Measurements from ENCODE around the gene PRKG1.

The PRKG1 gene

GRCh38 chr10:51074238-51075028 is at the start of gene PRKG1:
Gene PRKG1, plus strand, starts transcription at chr10:51074487.
- DNase-seq (ENCODE audit: low read depth, low spot score): peak; percentile 54
- no peaks in the 10 kb centered on the region for H3K27me3 ChIP-seq (ENCODE audit: control insufficient read depth, insufficient read depth, low read length)

GRCh38 chr10:51028420-51028819 is 45.9 kb upstream of the PRKG1 start:
- H3K36me3 ChIP-seq (ENCODE audit: control insufficient read depth, insufficient read depth, low read length): no peaks in the 10 kb centered on the region
- no peak overlapping the region for H3K27ac ChIP-seq (ENCODE audit: low read length)
- H3K4me3 ChIP-seq (ENCODE audit: low read length): no peak overlapping the region
- no peak for DNase-seq (ENCODE audit: low read depth, low spot score)
- H3K27me3 ChIP-seq (ENCODE audit: control insufficient read depth, insufficient read depth, low read length): no peaks in the 10 kb centered on the region
- H3K9me3 ChIP-seq (ENCODE audit: control insufficient read depth, insufficient read depth, low read length): no peaks in the 10 kb centered on the region
- H3K4me1 ChIP-seq (ENCODE audit: control insufficient read depth, insufficient read depth, low read length): no peaks in the 10 kb centered on the region

More at GRCh38 chr10:51074238-51075028, at the start of gene PRKG1:
- WGBS (ENCODE audit: insufficient coverage, insufficient read length): no CpG with 5 or more reads among the region's 59 CpGs
- H3K27ac ChIP-seq (ENCODE audit: low read length): no peak within 1 kb of the TSS
- peak within 1 kb of the TSS; percentile 62; the same call in 1 of the 2 replicates for H3K4me3 ChIP-seq (ENCODE audit: low read length)
- no peaks in the 10 kb centered on the region for H3K36me3 ChIP-seq (ENCODE audit: control insufficient read depth, insufficient read depth, low read length)
- 0 out of 2 replicates have a peak, but pooled peaks cover 2% of the 10 kb centered on the region for H3K4me1 ChIP-seq (ENCODE audit: control insufficient read depth, insufficient read depth, low read length)
- no peaks in the 10 kb centered on the region for H3K9me3 ChIP-seq (ENCODE audit: control insufficient read depth, insufficient read depth, low read length)

GRCh38 chr10:51029172-51029641 is 45.1 kb upstream of the PRKG1 start:
- Histone ChIP-seq H3K4me3 (ENCODE audit: low read length) (no peak overlapping the region), H3K36me3 (ENCODE audit: control insufficient read depth, insufficient read depth, low read length) (no peaks in the 10 kb centered on the region), H3K27ac (ENCODE audit: low read length) (no peak overlapping the region), H3K27me3 (ENCODE audit: control insufficient read depth, insufficient read depth, low read length) (no peaks in the 10 kb centered on the region), H3K4me1 (ENCODE audit: control insufficient read depth, insufficient read depth, low read length) (no peaks in the 10 kb centered on the region), H3K9me3 (ENCODE audit: control insufficient read depth, insufficient read depth, low read length) (no peaks in the 10 kb centered on the region)
- DNase-seq (ENCODE audit: low read depth, low spot score): no peak
- no CpG with 5 or more reads among the region's 2 CpGs for WGBS (ENCODE audit: insufficient coverage, insufficient read length)

- H3K27ac ChIP-seq (ENCODE audit: low read length): no peak overlapping the region
- no peak for DNase-seq (ENCODE audit: low read depth, low spot score)
- no peaks in the 10 kb centered on the region for H3K9me3 ChIP-seq (ENCODE audit: control insufficient read depth, insufficient read depth, low read length)
- H3K36me3 ChIP-seq (ENCODE audit: control insufficient read depth, insufficient read depth, low read length): no peaks in the 10 kb centered on the region
- H3K4me1 ChIP-seq (ENCODE audit: control insufficient read depth, insufficient read depth, low read length): no peaks in the 10 kb centered on the region; the same call in 1 of the 2 replicates
- no peaks in the 10 kb centered on the region for H3K27me3 ChIP-seq (ENCODE audit: control insufficient read depth, insufficient read depth, low read length)
- no peak overlapping the region for H3K4me3 ChIP-seq (ENCODE audit: low read length)
- WGBS (ENCODE audit: insufficient coverage, insufficient read length): no CpG with 5 or more reads among the region's 2 CpGs
Observed at GRCh38 chr10:51030480-51030879, 43.8 kb upstream of the PRKG1 start.

- Histone ChIP-seq H3K36me3 (ENCODE audit: control insufficient read depth, insufficient read depth, low read length) (no peaks in the 10 kb centered on the region), H3K27ac (ENCODE audit: low read length) (no peak overlapping the region), H3K4me3 (ENCODE audit: low read length) (no peak overlapping the region), H3K9me3 (ENCODE audit: control insufficient read depth, insufficient read depth, low read length) (no peaks in the 10 kb centered on the region), H3K4me1 (ENCODE audit: control insufficient read depth, insufficient read depth, low read length) (no peaks in the 10 kb centered on the region; the same call in 1 of the 2 replicates), H3K27me3 (ENCODE audit: control insufficient read depth, insufficient read depth, low read length) (no peaks in the 10 kb centered on the region)
- peak; percentile 22 for DNase-seq (ENCODE audit: low read depth, low spot score)
Observed at GRCh38 chr10:51031950-51032349, 42.3 kb upstream of the PRKG1 start.

GRCh38 chr10:51034769-51035168 is 39.5 kb upstream of the PRKG1 start:
- Histone ChIP-seq H3K27me3 (ENCODE audit: control insufficient read depth, insufficient read depth, low read length) (no peaks in the 10 kb centered on the region), H3K4me3 (ENCODE audit: low read length) (no peak overlapping the region), H3K9me3 (ENCODE audit: control insufficient read depth, insufficient read depth, low read length) (no peaks in the 10 kb centered on the region), H3K36me3 (ENCODE audit: control insufficient read depth, insufficient read depth, low read length) (no peaks in the 10 kb centered on the region), H3K27ac (ENCODE audit: low read length) (no peak overlapping the region), H3K4me1 (ENCODE audit: control insufficient read depth, insufficient read depth, low read length) (no peaks in the 10 kb centered on the region; the same call in 1 of the 2 replicates)
- WGBS (ENCODE audit: insufficient coverage, insufficient read length): no CpG with 5 or more reads among the region's 4 CpGs
- no peak for DNase-seq (ENCODE audit: low read depth, low spot score)

GRCh38 chr10:51035344-51035743 is 38.9 kb upstream of the PRKG1 start:
- WGBS (ENCODE audit: insufficient coverage, insufficient read length): no CpG with 5 or more reads among the region's 4 CpGs
- H3K27ac ChIP-seq (ENCODE audit: low read length): no peak overlapping the region

GRCh38 chr10:51045871-51046270 is 28.4 kb upstream of the PRKG1 start:
- Histone ChIP-seq H3K36me3 (ENCODE audit: control insufficient read depth, insufficient read depth, low read length) (no peaks in the 10 kb centered on the region), H3K4me3 (ENCODE audit: low read length) (no peak overlapping the region), H3K9me3 (ENCODE audit: control insufficient read depth, insufficient read depth, low read length) (no peaks in the 10 kb centered on the region), H3K4me1 (ENCODE audit: control insufficient read depth, insufficient read depth, low read length) (no peaks in the 10 kb centered on the region), H3K27me3 (ENCODE audit: control insufficient read depth, insufficient read depth, low read length) (no peaks in the 10 kb centered on the region), H3K27ac (ENCODE audit: low read length) (no peak overlapping the region)
- WGBS (ENCODE audit: insufficient coverage, insufficient read length): no CpG with 5 or more reads among the region's 2 CpGs
- no peak for DNase-seq (ENCODE audit: low read depth, low spot score)

More at GRCh38 chr10:51035344-51035743, 38.9 kb upstream of the PRKG1 start:
- no peaks in the 10 kb centered on the region for H3K27me3 ChIP-seq (ENCODE audit: control insufficient read depth, insufficient read depth, low read length)
- H3K36me3 ChIP-seq (ENCODE audit: control insufficient read depth, insufficient read depth, low read length): no peaks in the 10 kb centered on the region
- no peak overlapping the region for H3K4me3 ChIP-seq (ENCODE audit: low read length)
- no peaks in the 10 kb centered on the region for H3K9me3 ChIP-seq (ENCODE audit: control insufficient read depth, insufficient read depth, low read length)
- DNase-seq (ENCODE audit: low read depth, low spot score): no peak
- H3K4me1 ChIP-seq (ENCODE audit: control insufficient read depth, insufficient read depth, low read length): no peaks in the 10 kb centered on the region; the same call in 1 of the 2 replicates

- Histone ChIP-seq H3K27ac (ENCODE audit: low read length) (no peak overlapping the region), H3K9me3 (ENCODE audit: control insufficient read depth, insufficient read depth, low read length) (no peaks in the 10 kb centered on the region), H3K36me3 (ENCODE audit: control insufficient read depth, insufficient read depth, low read length) (no peaks in the 10 kb centered on the region), H3K27me3 (ENCODE audit: control insufficient read depth, insufficient read depth, low read length) (no peaks in the 10 kb centered on the region), H3K4me1 (ENCODE audit: control insufficient read depth, insufficient read depth, low read length) (no peaks in the 10 kb centered on the region), H3K4me3 (ENCODE audit: low read length) (no peak overlapping the region)
- WGBS (ENCODE audit: insufficient coverage, insufficient read length): no CpG with 5 or more reads among the region's 6 CpGs
- DNase-seq (ENCODE audit: low read depth, low spot score): no peak
Observed at GRCh38 chr10:51046654-51047053, 27.6 kb upstream of the PRKG1 start.

- Histone ChIP-seq H3K4me1 (ENCODE audit: control insufficient read depth, insufficient read depth, low read length) (no peaks in the 10 kb centered on the region), H3K27me3 (ENCODE audit: control insufficient read depth, insufficient read depth, low read length) (no peaks in the 10 kb centered on the region), H3K9me3 (ENCODE audit: control insufficient read depth, insufficient read depth, low read length) (no peaks in the 10 kb centered on the region), H3K27ac (ENCODE audit: low read length) (no peak overlapping the region), H3K4me3 (ENCODE audit: low read length) (no peak overlapping the region), H3K36me3 (ENCODE audit: control insufficient read depth, insufficient read depth, low read length) (no peaks in the 10 kb centered on the region)
- DNase-seq (ENCODE audit: low read depth, low spot score): no peak
- no CpG with 5 or more reads among the region's 2 CpGs for WGBS (ENCODE audit: insufficient coverage, insufficient read length)
Observed at GRCh38 chr10:51047857-51048256, 26.4 kb upstream of the PRKG1 start.

GRCh38 chr10:51048792-51049191 is 25.5 kb upstream of the PRKG1 start:
- Histone ChIP-seq H3K36me3 (ENCODE audit: control insufficient read depth, insufficient read depth, low read length) (no peaks in the 10 kb centered on the region), H3K4me1 (ENCODE audit: control insufficient read depth, insufficient read depth, low read length) (no peaks in the 10 kb centered on the region), H3K4me3 (ENCODE audit: low read length) (no peak overlapping the region), H3K9me3 (ENCODE audit: control insufficient read depth, insufficient read depth, low read length) (no peaks in the 10 kb centered on the region), H3K27ac (ENCODE audit: low read length) (no peak overlapping the region), H3K27me3 (ENCODE audit: control insufficient read depth, insufficient read depth, low read length) (no peaks in the 10 kb centered on the region)
- DNase-seq (ENCODE audit: low read depth, low spot score): no peak
- no CpG with 5 or more reads among the region's 7 CpGs for WGBS (ENCODE audit: insufficient coverage, insufficient read length)
